ENCODE results near the gene SLC25A25.

- TF ChIP-seq CTCF (IDR thresholded peaks at IDR 0.05): no peak
- TF ChIP-seq POLR2A (IDR thresholded peaks at IDR 0.05): no peak
Measured at GRCh38 chr9:128139621-128140020, 71.6 kb downstream of the SLC25A25 start.
